Omental fat pad (tissue), 4 donors: ENCODE data around the gene GAS6. TPM values are rescaled to one million over a fixed set of nuclear protein-coding genes. Genes with fewer than 3 reads are reported as not detected.

Experiments
- ATAC-seq: fragments of 150-250 bp; one replicate; pipeline ENCODE4 v1.9.1; 2016; ENCODE audit warnings: mild to moderate bottlenecking, moderate library complexity; ENCODE audit not compliant: low FRiP score
- DNase-seq: peaks from one replicate; pipeline ENCODE4 v3.0.0-alpha.2; 2019; ENCODE audit warnings: low spot score
- total RNA-seq, 4 donors: library from RNA; depleted of rRNA; stranded (reverse); fragments of >200 nt; gene quantifications; one replicate each; pipeline ENCODE4 v1.1.0, GENCODE V29; 2016
- TF ChIP-seq, protein P1 (sequence below), 3 donors: fragments of 450-650 bp; IDR thresholded peaks; one replicate each; pipeline ENCODE4 v1.5.1; 2016 to 2017; ENCODE audit warnings: antibody characterized with exemption in 3 of 3, mild to moderate bottlenecking in 3 of 3, moderate library complexity in 2 of 3

Gene GAS6
- total RNA-seq, 4 donors from 2014 or later: 129 to 207 (median 164) TPM

DNA sequence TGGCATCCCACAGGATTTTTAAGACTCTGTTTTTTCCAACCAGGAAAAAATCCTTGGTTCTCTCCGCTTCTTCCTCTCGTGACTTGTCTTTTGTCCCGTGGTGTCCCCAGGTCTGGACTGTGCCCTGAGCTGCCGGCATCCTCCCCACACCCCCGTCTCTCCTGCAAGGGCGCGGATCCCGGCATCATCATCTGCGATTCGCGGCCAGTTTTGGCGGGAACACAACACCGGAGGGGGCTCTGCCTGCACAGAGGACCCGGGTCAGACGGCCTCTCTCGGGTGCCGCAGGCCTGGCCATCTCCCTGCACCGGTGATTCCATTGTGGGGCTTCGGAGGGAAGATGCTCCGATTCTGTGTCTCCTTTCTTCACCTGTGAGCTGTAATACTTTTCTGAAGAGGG is 18.8 kb upstream of the GAS6 start:
- ATAC-seq (no peak), DNase-seq (no peak)
- TF ChIP-seq, protein P1, sequence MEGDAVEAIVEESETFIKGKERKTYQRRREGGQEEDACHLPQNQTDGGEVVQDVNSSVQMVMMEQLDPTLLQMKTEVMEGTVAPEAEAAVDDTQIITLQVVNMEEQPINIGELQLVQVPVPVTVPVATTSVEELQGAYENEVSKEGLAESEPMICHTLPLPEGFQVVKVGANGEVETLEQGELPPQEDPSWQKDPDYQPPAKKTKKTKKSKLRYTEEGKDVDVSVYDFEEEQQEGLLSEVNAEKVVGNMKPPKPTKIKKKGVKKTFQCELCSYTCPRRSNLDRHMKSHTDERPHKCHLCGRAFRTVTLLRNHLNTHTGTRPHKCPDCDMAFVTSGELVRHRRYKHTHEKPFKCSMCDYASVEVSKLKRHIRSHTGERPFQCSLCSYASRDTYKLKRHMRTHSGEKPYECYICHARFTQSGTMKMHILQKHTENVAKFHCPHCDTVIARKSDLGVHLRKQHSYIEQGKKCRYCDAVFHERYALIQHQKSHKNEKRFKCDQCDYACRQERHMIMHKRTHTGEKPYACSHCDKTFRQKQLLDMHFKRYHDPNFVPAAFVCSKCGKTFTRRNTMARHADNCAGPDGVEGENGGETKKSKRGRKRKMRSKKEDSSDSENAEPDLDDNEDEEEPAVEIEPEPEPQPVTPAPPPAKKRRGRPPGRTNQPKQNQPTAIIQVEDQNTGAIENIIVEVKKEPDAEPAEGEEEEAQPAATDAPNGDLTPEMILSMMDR (IDR thresholded peaks at IDR 0.05): no peak

DNA sequence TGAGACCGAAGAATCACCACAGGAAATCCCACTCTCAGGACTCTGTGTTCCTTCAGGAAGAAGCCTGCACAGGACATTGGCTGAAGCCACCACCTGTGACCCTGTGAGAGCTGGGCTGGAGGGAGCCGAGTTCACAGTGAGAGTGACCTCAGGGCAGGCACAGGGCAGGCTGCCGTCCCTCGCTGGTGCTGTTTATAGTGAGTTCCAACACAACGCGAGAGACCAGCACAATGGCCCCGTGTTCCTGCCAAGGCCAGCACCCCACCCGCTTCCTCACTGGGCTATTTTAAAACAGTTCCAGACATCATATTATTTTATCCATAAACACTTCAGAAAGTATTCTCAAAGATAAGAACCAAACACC is 18.4 kb upstream of the GAS6 start:
- DNase-seq: no peak
- TF ChIP-seq, protein P1 (IDR thresholded peaks at IDR 0.05): no peak
- no peak for ATAC-seq

DNA sequence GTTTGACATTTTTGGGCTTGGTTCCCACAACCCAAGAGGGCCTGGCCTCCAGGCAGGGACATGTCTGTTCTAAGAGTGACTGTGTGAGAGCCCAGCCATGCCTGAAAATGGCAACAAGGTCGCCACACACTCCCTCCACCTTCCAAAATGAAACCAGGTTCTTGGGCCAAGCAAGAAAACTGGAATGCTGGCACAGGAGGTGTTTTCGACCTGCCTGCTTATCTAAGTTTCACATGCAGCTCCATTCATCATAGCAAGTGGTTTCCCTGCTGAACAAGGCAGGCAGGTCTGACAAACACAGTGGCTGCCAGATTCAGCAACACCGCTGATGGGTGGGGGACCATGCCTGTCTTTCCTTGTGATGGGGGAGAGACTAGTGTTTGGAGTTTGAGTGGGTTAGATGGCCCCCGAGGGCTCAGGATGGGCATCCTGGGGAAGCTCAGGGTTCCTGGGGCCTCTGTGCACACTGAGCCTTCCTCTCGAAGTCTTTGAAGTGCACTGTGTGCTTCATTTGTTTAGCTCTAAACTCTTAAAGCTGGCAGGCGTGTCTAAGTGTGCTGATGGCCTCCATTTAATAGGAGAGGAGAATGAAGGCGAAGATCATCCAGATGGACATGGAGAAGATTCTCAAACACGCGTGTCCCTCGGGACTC is 17.9 kb upstream of the GAS6 start:
- no peak for ATAC-seq
- no peak for DNase-seq
- TF ChIP-seq, protein P1 (IDR thresholded peaks at IDR 0.05): no peak

DNA sequence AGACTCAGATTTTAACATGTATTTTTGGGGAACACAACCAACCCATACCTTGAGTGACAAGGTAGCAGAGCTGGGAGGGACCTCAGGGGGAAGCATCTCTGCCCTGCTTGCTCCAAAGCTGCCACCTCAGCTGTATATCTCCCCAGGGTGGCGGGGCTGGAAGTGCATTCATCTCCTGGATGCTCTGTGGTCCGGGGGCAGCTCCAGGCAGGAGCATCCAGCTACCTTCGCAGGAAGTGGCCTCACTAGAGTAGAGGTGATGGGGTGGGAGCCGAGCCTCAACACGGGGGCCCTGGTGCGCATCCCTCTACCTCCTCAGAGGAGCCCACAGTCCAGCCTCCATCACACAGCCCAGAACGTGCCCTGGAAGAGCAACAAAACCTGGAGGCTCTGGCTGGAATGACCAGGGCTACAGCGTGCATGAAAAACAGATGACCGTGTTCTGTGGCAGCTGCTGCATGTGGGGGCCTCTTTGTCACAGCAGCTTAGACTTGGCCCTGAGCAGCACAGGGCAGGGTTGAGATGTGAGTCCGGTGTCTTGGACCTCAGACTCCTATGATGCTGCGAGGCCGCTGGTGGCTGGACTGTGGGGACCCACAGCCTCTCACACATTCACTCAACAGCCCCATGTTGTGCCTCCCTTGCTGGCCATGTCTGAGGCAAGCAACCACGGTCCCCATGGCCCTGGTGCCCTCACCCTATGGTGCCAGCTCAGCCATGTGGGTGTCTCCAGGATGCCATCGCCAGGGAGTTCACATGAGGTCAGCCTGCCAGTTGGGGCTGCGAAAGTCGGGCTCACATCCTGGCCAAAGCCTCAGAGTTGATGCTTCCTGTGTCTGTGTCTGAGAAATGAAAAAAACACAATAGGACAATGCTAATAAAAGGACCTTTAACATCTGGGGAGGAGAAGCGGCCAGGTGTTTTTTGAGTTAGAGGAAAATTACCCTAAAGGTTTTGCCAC is 17.1 kb upstream of the GAS6 start:
- TF ChIP-seq, protein P1 (IDR thresholded peaks at IDR 0.05): no peak
- no peak for ATAC-seq
- no peak for DNase-seq

DNA sequence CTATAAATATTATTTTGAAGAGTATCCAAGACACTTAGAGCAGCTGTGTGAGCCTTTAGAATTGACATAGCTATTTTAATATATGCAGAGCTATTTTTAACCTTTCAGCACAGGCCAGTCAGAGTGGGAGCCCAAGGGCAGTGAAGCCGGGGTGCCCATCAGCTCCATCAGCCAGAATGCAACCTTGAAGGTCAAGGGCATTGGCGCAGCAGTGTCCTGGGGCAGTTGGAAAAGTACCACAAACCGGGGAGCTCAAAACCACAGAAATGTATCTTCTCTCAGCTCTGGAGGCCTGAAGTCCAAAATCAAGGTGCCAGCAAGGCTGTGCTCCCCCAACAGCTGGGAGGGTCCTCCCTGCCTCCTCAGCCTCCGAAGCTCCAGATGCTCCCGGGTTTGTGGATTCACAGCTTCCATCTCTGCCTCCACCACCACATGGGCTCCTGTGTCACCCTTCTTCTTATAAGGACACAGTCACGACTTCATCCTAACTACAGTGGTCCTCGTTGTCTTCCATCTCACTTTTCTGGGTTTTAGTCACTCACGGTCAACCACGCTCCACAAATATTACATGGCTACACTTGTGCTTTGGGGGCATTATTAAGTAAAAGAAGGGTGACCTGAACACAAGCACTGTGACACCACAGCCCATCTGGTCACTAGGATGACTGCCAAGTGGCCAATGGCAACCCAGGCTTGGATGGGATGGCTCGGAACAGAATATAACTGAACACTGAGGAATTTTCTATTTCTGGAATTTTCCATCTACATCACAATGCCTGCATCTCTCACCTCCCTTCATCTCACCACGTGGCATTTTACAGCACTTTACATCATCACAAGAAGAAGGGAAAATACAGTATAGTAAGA is 15.9 kb upstream of the GAS6 start:
- TF ChIP-seq, protein P1 (IDR thresholded peaks at IDR 0.05): no peak
- DNase-seq (no peak), ATAC-seq (no peak)

DNA sequence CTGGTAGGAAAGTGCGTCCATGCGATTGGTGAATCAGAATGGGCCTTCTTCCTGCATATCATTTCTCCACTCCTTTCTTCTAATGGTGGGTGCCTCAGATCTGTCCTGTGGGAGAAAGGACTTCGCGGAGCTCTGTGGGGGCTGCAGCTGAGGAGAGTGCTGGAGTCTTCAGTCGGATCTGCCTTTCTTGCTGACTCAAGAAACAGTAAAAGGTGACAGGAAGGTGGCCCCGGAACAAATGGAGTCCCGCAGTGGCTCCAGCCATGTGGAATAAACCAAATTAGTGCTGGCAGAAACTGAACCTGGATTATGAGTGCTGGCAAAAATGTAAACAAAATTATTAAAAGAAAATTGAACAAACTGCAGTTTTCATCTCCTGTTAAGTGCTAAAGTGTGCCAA is 15.1 kb upstream of the GAS6 start:
- no peak for ATAC-seq
- no peak for DNase-seq
- TF ChIP-seq, protein P1 (IDR thresholded peaks at IDR 0.05): no peak
